ENCODE data around the gene TPM2.

TPM2 gene

DNA sequence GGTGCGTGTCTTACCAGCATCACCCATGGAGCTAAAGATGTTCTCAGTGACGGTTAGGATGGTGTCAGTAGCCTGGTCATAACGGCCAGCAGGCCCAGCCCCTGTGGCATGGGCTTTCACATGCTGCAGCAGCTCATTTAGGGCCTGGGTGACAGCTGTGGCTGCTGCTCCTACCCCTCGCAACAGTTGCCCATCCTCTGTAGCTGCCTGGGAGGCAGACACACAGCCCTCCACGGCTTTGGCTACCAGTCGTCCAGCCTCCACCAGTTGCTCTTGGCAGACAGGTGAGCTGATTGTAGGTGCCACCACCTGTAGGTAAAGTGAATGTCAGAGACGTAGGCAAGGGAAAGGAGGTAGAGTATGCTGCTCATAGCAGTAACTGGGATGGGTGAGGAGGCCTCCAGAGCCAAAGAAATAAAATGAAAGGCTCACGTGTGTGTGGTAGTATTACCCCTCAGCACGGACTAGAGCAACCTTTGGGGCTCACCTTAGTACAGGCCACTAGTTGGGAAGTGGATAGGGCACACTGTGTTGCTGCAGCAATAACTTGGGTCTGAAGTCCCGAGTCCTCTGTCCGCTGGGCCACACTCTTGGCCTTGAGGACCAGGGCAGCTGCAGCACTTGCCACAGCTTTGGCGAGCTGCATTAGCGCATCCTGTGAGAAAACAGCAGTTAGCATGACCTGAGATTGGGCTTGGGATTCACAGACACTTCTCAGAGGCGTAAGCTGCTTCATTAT is 27.6 kb upstream of the TPM2 start:
- Histone ChIP-seq H3K27me3 (ENCODE audit: low read depth, low read length) (no peaks in the 10 kb centered on the region), H2AFZ (ENCODE audit: low read depth, low read length) (no peak overlapping the region), H4K20me1 (ENCODE audit: insufficient read depth, low read length) (no peaks in the 10 kb centered on the region), H3K79me2 (ENCODE audit: low read length) (no peaks in the 10 kb centered on the region), H3K4me1 (ENCODE audit: low read length) (no peaks in the 10 kb centered on the region), H3K4me2 (ENCODE audit: low read length) (no peak overlapping the region), H3K36me3 (replicated peaks; ENCODE audit: low read depth, low read length) (peaks cover 84% of the 10 kb centered on the region), H3K4me3 (ENCODE audit: low read length) (no peak overlapping the region), H3K9ac (ENCODE audit: low read length) (no peak overlapping the region), H3K9me3 (ENCODE audit: insufficient read depth, low read length) (no peaks in the 10 kb centered on the region), H3K27ac (ENCODE audit: low read length) (no peak overlapping the region)
- TF ChIP-seq, protein P1, sequence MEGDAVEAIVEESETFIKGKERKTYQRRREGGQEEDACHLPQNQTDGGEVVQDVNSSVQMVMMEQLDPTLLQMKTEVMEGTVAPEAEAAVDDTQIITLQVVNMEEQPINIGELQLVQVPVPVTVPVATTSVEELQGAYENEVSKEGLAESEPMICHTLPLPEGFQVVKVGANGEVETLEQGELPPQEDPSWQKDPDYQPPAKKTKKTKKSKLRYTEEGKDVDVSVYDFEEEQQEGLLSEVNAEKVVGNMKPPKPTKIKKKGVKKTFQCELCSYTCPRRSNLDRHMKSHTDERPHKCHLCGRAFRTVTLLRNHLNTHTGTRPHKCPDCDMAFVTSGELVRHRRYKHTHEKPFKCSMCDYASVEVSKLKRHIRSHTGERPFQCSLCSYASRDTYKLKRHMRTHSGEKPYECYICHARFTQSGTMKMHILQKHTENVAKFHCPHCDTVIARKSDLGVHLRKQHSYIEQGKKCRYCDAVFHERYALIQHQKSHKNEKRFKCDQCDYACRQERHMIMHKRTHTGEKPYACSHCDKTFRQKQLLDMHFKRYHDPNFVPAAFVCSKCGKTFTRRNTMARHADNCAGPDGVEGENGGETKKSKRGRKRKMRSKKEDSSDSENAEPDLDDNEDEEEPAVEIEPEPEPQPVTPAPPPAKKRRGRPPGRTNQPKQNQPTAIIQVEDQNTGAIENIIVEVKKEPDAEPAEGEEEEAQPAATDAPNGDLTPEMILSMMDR (IDR thresholded peaks at IDR 0.05; ENCODE audit: low read depth, low read length): no peak
- no peak for TF ChIP-seq EZH2phosphoT487 (IDR thresholded peaks at IDR 0.05; ENCODE audit: low read depth)

DNA sequence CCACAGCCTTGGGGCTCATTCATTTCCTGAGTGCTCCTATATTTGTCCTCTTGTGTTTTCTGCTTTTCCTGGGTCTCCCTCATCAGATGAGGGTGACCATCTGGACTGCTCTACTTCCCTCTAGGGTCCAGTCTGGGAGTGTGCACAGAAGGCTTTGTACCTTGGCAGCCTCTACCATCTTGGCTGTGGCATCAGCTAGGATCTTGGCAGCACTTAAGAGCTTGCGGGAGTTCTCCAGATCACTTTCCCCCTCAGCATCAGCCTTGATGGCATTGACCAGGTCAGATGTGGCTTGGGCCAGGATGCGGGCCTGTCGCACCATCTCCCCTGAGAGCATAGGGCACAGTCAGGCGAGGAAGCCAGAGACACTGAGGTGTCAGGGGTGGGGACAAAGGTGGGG is 26.5 kb upstream of the TPM2 start:
- no peak overlapping the region for H3K27ac ChIP-seq (ENCODE audit: low read length)
- H3K27me3 ChIP-seq (ENCODE audit: low read depth, low read length): no peaks in the 10 kb centered on the region
- no peaks in the 10 kb centered on the region for H3K4me1 ChIP-seq (ENCODE audit: low read length)
- H3K79me2 ChIP-seq (ENCODE audit: low read length): no peaks in the 10 kb centered on the region
- no peak overlapping the region for H2AFZ ChIP-seq (ENCODE audit: low read depth, low read length)
- no peaks in the 10 kb centered on the region for H4K20me1 ChIP-seq (ENCODE audit: insufficient read depth, low read length)
- H3K36me3 ChIP-seq (replicated peaks; ENCODE audit: low read depth, low read length): peaks cover 80% of the 10 kb centered on the region
- no peaks in the 10 kb centered on the region for H3K9me3 ChIP-seq (ENCODE audit: insufficient read depth, low read length)
- H3K4me2 ChIP-seq (ENCODE audit: low read length): no peak overlapping the region
- no peak overlapping the region for H3K9ac ChIP-seq (ENCODE audit: low read length)
- no peak overlapping the region for H3K4me3 ChIP-seq (ENCODE audit: low read length)
- TF ChIP-seq, protein P1 (IDR thresholded peaks at IDR 0.05; ENCODE audit: low read depth, low read length): no peak
- TF ChIP-seq EZH2phosphoT487 (IDR thresholded peaks at IDR 0.05; ENCODE audit: low read depth): no peak

DNA sequence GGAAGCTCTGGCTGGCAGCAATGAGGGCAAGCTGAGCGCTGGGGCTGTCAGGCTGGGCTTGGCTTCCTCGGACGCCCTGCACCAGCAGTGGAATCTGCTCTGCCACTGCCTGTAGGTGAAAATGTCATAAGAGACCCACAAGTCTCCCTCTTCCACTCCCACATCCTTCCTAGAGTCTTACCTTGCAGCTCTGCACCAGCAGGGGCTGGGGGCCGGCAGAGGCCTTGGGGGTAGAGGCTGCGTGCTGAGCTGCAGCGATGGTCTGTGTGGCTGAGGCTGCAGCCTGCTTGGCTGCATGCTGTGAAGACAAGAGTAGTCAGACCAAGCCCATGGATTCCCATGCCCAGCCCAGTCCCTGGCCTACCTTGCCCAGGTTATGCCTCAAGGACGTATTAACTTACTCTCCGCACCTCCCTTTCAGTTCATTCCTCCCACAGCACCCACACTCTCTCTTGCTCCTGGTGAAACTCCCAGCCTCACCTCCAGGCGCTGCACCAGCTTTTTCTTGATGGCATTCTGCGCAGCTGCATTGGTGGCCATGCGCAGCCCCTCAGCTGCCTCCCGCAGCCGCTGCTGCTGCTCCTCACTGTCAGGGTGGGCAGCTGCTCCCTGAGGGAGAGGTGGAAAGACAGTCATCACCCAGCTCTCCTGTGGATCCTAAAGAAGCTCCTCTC is 25.0 kb upstream of the TPM2 start:
- peaks cover 77% of the 10 kb centered on the region for H3K36me3 ChIP-seq (replicated peaks; ENCODE audit: low read depth, low read length)
- H3K9ac ChIP-seq (ENCODE audit: low read length): no peak overlapping the region

DNA sequence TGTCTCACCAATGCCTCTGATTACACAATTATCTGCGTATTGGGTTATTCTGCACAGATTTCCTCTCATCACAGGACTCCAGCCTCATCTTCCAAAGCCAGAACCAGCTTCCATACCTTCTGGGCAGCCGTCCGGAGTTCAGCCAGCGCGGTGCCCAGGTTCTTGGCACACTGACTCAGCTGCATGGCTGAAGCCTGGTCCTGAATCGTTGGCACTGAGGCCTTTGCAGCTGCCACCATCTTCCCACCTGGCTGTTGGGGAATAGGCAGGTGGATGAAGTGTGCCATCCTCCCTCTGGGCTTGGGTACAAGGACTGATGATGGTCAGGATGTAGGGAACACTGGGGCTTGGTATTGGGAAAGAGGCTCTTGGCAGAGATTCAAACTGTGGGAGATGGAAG is 24.4 kb upstream of the TPM2 start:
- Histone ChIP-seq H3K27me3 (ENCODE audit: low read depth, low read length) (no peaks in the 10 kb centered on the region), H3K4me1 (ENCODE audit: low read length) (no peaks in the 10 kb centered on the region), H3K79me2 (ENCODE audit: low read length) (no peaks in the 10 kb centered on the region), H3K36me3 (replicated peaks; ENCODE audit: low read depth, low read length) (peaks cover 74% of the 10 kb centered on the region), H3K9ac (ENCODE audit: low read length) (no peak overlapping the region), H3K4me3 (ENCODE audit: low read length) (no peak overlapping the region), H2AFZ (ENCODE audit: low read depth, low read length) (no peak overlapping the region), H3K4me2 (ENCODE audit: low read length) (no peak overlapping the region), H3K27ac (ENCODE audit: low read length) (no peak overlapping the region), H3K9me3 (ENCODE audit: insufficient read depth, low read length) (no peaks in the 10 kb centered on the region), H4K20me1 (ENCODE audit: insufficient read depth, low read length) (no peaks in the 10 kb centered on the region)
- TF ChIP-seq EZH2phosphoT487 (IDR thresholded peaks at IDR 0.05; ENCODE audit: low read depth): no peak
- TF ChIP-seq, protein P1 (IDR thresholded peaks at IDR 0.05; ENCODE audit: low read depth, low read length): no peak

More for the DNA sequence above, 25.0 kb upstream of the TPM2 start:
- Histone ChIP-seq H3K27me3 (ENCODE audit: low read depth, low read length) (no peaks in the 10 kb centered on the region), H2AFZ (ENCODE audit: low read depth, low read length) (no peak overlapping the region), H3K9me3 (ENCODE audit: insufficient read depth, low read length) (no peaks in the 10 kb centered on the region), H3K27ac (ENCODE audit: low read length) (no peak overlapping the region), H4K20me1 (ENCODE audit: insufficient read depth, low read length) (no peaks in the 10 kb centered on the region), H3K4me2 (ENCODE audit: low read length) (no peak overlapping the region), H3K79me2 (ENCODE audit: low read length) (no peaks in the 10 kb centered on the region), H3K4me1 (ENCODE audit: low read length) (no peaks in the 10 kb centered on the region), H3K4me3 (ENCODE audit: low read length) (no peak overlapping the region)
- TF ChIP-seq EZH2phosphoT487 (IDR thresholded peaks at IDR 0.05; ENCODE audit: low read depth): no peak
- TF ChIP-seq, protein P1 (IDR thresholded peaks at IDR 0.05; ENCODE audit: low read depth, low read length): no peak

All from OCI-LY3 (cell line).